H1 (cell line): ENCODE measurements around the gene ATG9B. TPM values are rescaled to one million over a fixed set of nuclear protein-coding genes. Genes with fewer than 3 reads are reported as not detected.

ENCODE experiments used
- BACH1 ChIP-seq: IDR thresholded peaks from 2 replicates; pipeline ENCODE4 v1.6.1; 2012; ENCODE audit warnings: low read length, improper control_type of control experiment
- BCL11A ChIP-seq, 2 experiments: IDR thresholded peaks; one replicate each; pipeline ENCODE4 v1.6.1; 2011; ENCODE audit warnings: low read depth in 2 of 2, low read length in 2 of 2, mild to moderate bottlenecking in 2 of 2
- CREB1 ChIP-seq: IDR thresholded peaks from 2 replicates; pipeline ENCODE4 v1.6.1; 2012; ENCODE audit warnings: inconsistent platforms
- CTBP2 ChIP-seq: IDR thresholded peaks from 2 replicates; pipeline ENCODE4 v1.7.0; 2011; ENCODE audit warnings: borderline replicate concordance, mild to moderate bottlenecking, moderate library complexity, mixed read lengths, low read length; ENCODE audit not compliant: insufficient read depth, insufficient read length
- CTCF ChIP-seq, 3 experiments: IDR thresholded peaks; 1 replicate in 2 of 3; 2 replicates in 1 of 3; pipeline versions ENCODE4 v1.5.1 to v1.6.1; 2011; ENCODE audit warnings: low read length in 3 of 3, mild to moderate bottlenecking in 3 of 3, inconsistent platforms in 2 of 3, low read depth in 1 of 3, moderate library complexity in 1 of 3; ENCODE audit not compliant: insufficient read depth in 1 of 3; ENCODE audit errors: control extremely low read depth in 1 of 3
- EGR1 ChIP-seq: IDR thresholded peaks from 2 replicates; pipeline ENCODE4 v1.6.1; 2011; ENCODE audit warnings: low read depth, low read length, borderline replicate concordance
- GABPA ChIP-seq: IDR thresholded peaks from 2 replicates; pipeline ENCODE4 v1.6.1; 2011; ENCODE audit warnings: mild to moderate bottlenecking, low read length, moderate library complexity, borderline replicate concordance; ENCODE audit not compliant: insufficient read depth
- KDM1A ChIP-seq: fragments of 200-600, 300-600 bp; sonication (generic); IDR thresholded peaks from 2 replicates; pipeline ENCODE4 v1.7.1; 2016; ENCODE audit warnings: mild to moderate bottlenecking, low read length, borderline replicate concordance
- NANOG ChIP-seq: IDR thresholded peaks from 2 replicates; pipeline ENCODE4 v1.6.1; 2011; ENCODE audit warnings: low read length, low read depth, mild to moderate bottlenecking, inconsistent platforms; ENCODE audit not compliant: insufficient read depth, poor library complexity, severe bottlenecking
- POLR2A ChIP-seq, 2 experiments: IDR thresholded peaks; 1 replicate in 1 of 2; 2 replicates in 1 of 2; pipeline ENCODE4 v1.6.1; 2011; ENCODE audit warnings: low read depth in 2 of 2, low read length in 2 of 2, mild to moderate bottlenecking in 2 of 2; ENCODE audit errors: control extremely low read depth in 1 of 2
- POLR2AphosphoS5 ChIP-seq: IDR thresholded peaks from 2 replicates; pipeline ENCODE4 v1.6.1; 2011; ENCODE audit warnings: low read depth, low read length
- RXRA ChIP-seq: IDR thresholded peaks from 2 replicates; pipeline ENCODE4 v1.6.1; 2011; ENCODE audit warnings: low read depth, mild to moderate bottlenecking, low read length, moderate library complexity; ENCODE audit not compliant: insufficient read depth
- SP4 ChIP-seq: IDR thresholded peaks from 2 replicates; pipeline ENCODE4 v1.6.1; 2012; ENCODE audit warnings: low read length, inconsistent platforms
- SUZ12 ChIP-seq: fragments of 200-600 bp; sonication (generic); IDR thresholded peaks from 2 replicates; pipeline ENCODE4 v1.6.1; 2012; ENCODE audit warnings: mild to moderate bottlenecking, inconsistent platforms, low read length, moderate library complexity, mixed read lengths
- TAF1 ChIP-seq: IDR thresholded peaks from 2 replicates; pipeline ENCODE4 v1.6.1; 2011; ENCODE audit warnings: mild to moderate bottlenecking, low read depth, low read length
- TCF12 ChIP-seq: IDR thresholded peaks from 2 replicates; pipeline ENCODE4 v1.6.1; 2011; ENCODE audit warnings: low read depth, mild to moderate bottlenecking, low read length
- USF2 ChIP-seq: IDR thresholded peaks from 2 replicates; pipeline ENCODE4 v1.6.1; 2011; ENCODE audit warnings: low read length, improper control_type of control experiment
- YY1 ChIP-seq: IDR thresholded peaks from 2 replicates; pipeline ENCODE4 v1.6.1; 2011; ENCODE audit warnings: low read depth, mild to moderate bottlenecking, low read length
- polyA plus RNA-seq, 7 experiments: library from polyadenylated mRNA; depleted of rRNA in 3 of 7; stranded (reverse) in 5 of 7; unstranded in 2 of 7; fragments of >200 nt in 5 of 7; fragments of 200-250 nt in 2 of 7; gene quantifications; 1 replicate in 5 of 7; 2 replicates in 1 of 7; 4 replicates in 1 of 7; pipeline versions ENCODE4 v1.2.1 to v1.2.3, GENCODE V29; 2011 to 2013; ENCODE audit warnings: missing spikeins in 2 of 7, mixed read lengths in 2 of 7
- total RNA-seq: library from RNA; stranded (reverse); fragmentation: NEBNext Ultra II Directional; extraction: Animal tissue kit (Norgen Biotek cat#: 25700); gene quantifications from 2 replicates; pipeline ENCODE4 v1.2.1, GENCODE V29; 2021
- TF ChIP-seq, protein P1 (sequence below): IDR thresholded peaks from 2 replicates; pipeline ENCODE4 v1.6.1; 2012; ENCODE audit warnings: inconsistent platforms

The ATG9B gene
- total and polyA plus RNA-seq, 2 of the 8 experiments (the other 6 are each of a cell fraction or from before 2014, with no cell fraction given) = 1.4 to 2.3 TPM

DNA sequence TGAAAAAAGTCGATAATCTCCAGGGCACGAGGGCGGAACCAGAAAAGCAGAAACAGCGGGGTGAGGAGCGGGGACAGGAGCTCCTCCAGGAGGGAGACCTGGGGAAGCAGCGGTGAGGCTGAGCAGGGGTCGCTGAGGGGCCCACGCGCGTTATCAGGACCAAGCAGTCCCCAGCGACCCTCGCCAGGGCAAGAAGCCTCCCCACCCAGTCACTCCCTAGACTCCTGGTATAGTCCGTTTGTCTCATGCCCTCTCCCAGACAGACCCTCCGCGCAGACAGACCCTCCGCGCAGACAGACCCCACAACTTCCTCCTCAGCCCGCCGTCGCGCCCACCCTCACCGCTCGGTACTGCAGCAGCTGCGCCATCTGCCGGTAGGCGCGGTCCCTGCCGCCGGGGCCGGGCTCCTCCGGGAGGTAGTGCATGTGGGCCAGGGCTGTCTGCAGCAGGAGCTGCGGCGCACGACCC is 6.3 kb downstream of the ATG9B start (continued):
- no peak for TF ChIP-seq CTBP2
- TF ChIP-seq SUZ12 = no peak
- no peak for TF ChIP-seq BCL11A (IDR thresholded peaks at IDR 0.05; ENCODE audit: low read depth in 2 of 2, low read length in 2 of 2)
- no peak for TF ChIP-seq USF2
- TF ChIP-seq SP4 = no peak
- no peak for TF ChIP-seq POLR2AphosphoS5
- 0 out of 2 replicates have a peak, but pooled peaks have one; percentile 5 for TF ChIP-seq YY1
- peak in 2 of 3 experiments; percentile 95 to 97; a peak in 3 of 4 replicates for TF ChIP-seq CTCF (IDR thresholded peaks at IDR 0.05; ENCODE audit: control extremely low read depth in 1 of 3, insufficient read depth in 1 of 3, low read depth in 1 of 3, low read length in 3 of 3)
- no peak for TF ChIP-seq RXRA
- no peak for TF ChIP-seq KDM1A
- no peak for TF ChIP-seq POLR2A (IDR thresholded peaks at IDR 0.05; ENCODE audit: control extremely low read depth in 1 of 2, low read depth in 2 of 2, low read length in 2 of 2)
- TF ChIP-seq GABPA = peak; percentile 73; the same call in 1 of the 2 replicates
- 0 out of 2 replicates have a peak, but pooled peaks have one; percentile 58 for TF ChIP-seq TCF12
- TF ChIP-seq BACH1 = no peak
- TF ChIP-seq, protein P1, sequence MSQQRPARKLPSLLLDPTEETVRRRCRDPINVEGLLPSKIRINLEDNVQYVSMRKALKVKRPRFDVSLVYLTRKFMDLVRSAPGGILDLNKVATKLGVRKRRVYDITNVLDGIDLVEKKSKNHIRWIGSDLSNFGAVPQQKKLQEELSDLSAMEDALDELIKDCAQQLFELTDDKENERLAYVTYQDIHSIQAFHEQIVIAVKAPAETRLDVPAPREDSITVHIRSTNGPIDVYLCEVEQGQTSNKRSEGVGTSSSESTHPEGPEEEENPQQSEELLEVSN = no peak
- TF ChIP-seq CREB1 = 0 out of 2 replicates have a peak, but pooled peaks have one; percentile 16
- TF ChIP-seq EGR1 = peak; percentile 49; the same call in 1 of the 2 replicates
- peak; percentile 13 for TF ChIP-seq NANOG
- peak; percentile 55; the same call in 1 of the 2 replicates for TF ChIP-seq TAF1
